CMK (cell line): ENCODE measurements around the gene PLA2G2C.

Experiments used
- DNase-seq: peaks from one replicate; pipeline ENCODE4 v3.0.0-alpha.2; 2010; ENCODE audit warnings: low read depth

The PLA2G2C gene

GRCh38 chr1:20207546-20207945, 21.2 kb upstream of the PLA2G2C start:
- no peak for DNase-seq

GRCh38 chr1:20202166-20202565, 15.8 kb upstream of the PLA2G2C start:
- DNase-seq, result no peak

GRCh38 chr1:20200966-20201365, 14.6 kb upstream of the PLA2G2C start:
- DNase-seq, result no peak

GRCh38 chr1:20199840-20200239, 13.5 kb upstream of the PLA2G2C start:
- no peak for DNase-seq

- DNase-seq, result no peak
Measured at GRCh38 chr1:20199403-20199802, 13.1 kb upstream of the PLA2G2C start.

GRCh38 chr1:20198918-20199317, 12.6 kb upstream of the PLA2G2C start:
- DNase-seq, result no peak

- no peak for DNase-seq
Measured at GRCh38 chr1:20198296-20198695, 12.0 kb upstream of the PLA2G2C start.

GRCh38 chr1:20197329-20197791, 11.0 kb upstream of the PLA2G2C start:
- DNase-seq, result no peak

GRCh38 chr1:20195462-20195780, 9.1 kb upstream of the PLA2G2C start:
- DNase-seq, result no peak

GRCh38 chr1:20194757-20195461, 8.6 kb upstream of the PLA2G2C start:
- peak; percentile 35 for DNase-seq

- DNase-seq, result no peak
Measured at GRCh38 chr1:20194224-20194623, 7.9 kb upstream of the PLA2G2C start.

- DNase-seq, result no peak
Measured at GRCh38 chr1:20192871-20193411, 6.6 kb upstream of the PLA2G2C start.

- DNase-seq, result no peak
Measured at GRCh38 chr1:20192364-20192763, 6.0 kb upstream of the PLA2G2C start.

- no peak for DNase-seq
Measured at GRCh38 chr1:20191266-20191825, 5.0 kb upstream of the PLA2G2C start.

GRCh38 chr1:20190256-20191160, 4.2 kb upstream of the PLA2G2C start:
- DNase-seq, result no peak

- no peak for DNase-seq
Measured at GRCh38 chr1:20189664-20190063, 3.3 kb upstream of the PLA2G2C start.

GRCh38 chr1:20188455-20188817, 2.1 kb upstream of the PLA2G2C start:
- DNase-seq, result no peak

GRCh38 chr1:20187813-20188454, 1.6 kb upstream of the PLA2G2C start:
- DNase-seq, result no peak

GRCh38 chr1:20187103-20187812, 940 bp upstream of the PLA2G2C start:
- no peak for DNase-seq

- DNase-seq, result peak; percentile 61
Measured at GRCh38 chr1:20184997-20185833, 1.1 kb downstream of the PLA2G2C start.

GRCh38 chr1:20184481-20184900, 1.8 kb downstream of the PLA2G2C start:
- DNase-seq, result no peak
